Esophagus (tissue), 2 donors: ENCODE results near the gene GFRA1. TPM values are rescaled to one million over a fixed set of nuclear protein-coding genes. Genes with fewer than 3 reads are reported as not detected.

Source experiments
- H3K27ac ChIP-seq, 2 donors: one replicate each; pipeline ENCODE4 v1.5.1; 2013; ENCODE audit warnings: low read depth in 2 of 2, mild to moderate bottlenecking in 2 of 2, inconsistent platforms in 1 of 2, low read length in 1 of 2, moderate library complexity in 1 of 2
- H3K27me3 ChIP-seq, 2 donors: one replicate each; pipeline ENCODE4 v1.6.1; 2013; ENCODE audit warnings: low read length in 2 of 2, control low read depth in 1 of 2, mild to moderate bottlenecking in 1 of 2; ENCODE audit not compliant: insufficient read depth in 2 of 2, control insufficient read depth in 1 of 2
- H3K36me3 ChIP-seq, 2 donors: one replicate each; pipeline ENCODE4 v1.6.1; 2013; ENCODE audit warnings: low read length in 1 of 2; ENCODE audit not compliant: control insufficient read depth in 2 of 2, insufficient read depth in 2 of 2
- H3K4me1 ChIP-seq, 2 donors: one replicate each; pipeline ENCODE4 v1.6.1; 2013; ENCODE audit warnings: low read length in 1 of 2; ENCODE audit not compliant: control insufficient read depth in 2 of 2, insufficient read depth in 2 of 2
- H3K4me3 ChIP-seq, 2 donors: one replicate each; pipeline ENCODE4 v1.5.1; 2013; ENCODE audit warnings: low read length in 2 of 2, mild to moderate bottlenecking in 2 of 2, low read depth in 1 of 2, moderate library complexity in 1 of 2
- H3K9me3 ChIP-seq, 2 donors: one replicate each; pipeline ENCODE4 v1.6.1; 2013; ENCODE audit warnings: mild to moderate bottlenecking in 2 of 2, low read depth in 1 of 2, low read length in 1 of 2, moderate library complexity in 1 of 2; ENCODE audit not compliant: control insufficient read depth in 2 of 2, insufficient read depth in 1 of 2
- WGBS, 2 donors: extraction: QIAGEN DNeasy Blood & Tissue Kit; methylation state at CpG; one replicate each; pipeline ENCODE4 v1.1.7; 2013; 5-methylcytosine and 5-hydroxymethylcytosine counted together
- polyA plus RNA-seq, 2 donors: library from polyadenylated mRNA; stranded (reverse); fragments of 200-250 nt; gene quantifications; one replicate each; pipeline ENCODE4 v1.2.3, GENCODE V29; 2013
- donor health status: healthy with polysubstance abuse.
- donor health status: Bipolar disorder and iron deficiency.

GFRA1 gene
- polyA plus RNA-seq, 2 donors = 0.73 to 1.3 TPM

DNA sequence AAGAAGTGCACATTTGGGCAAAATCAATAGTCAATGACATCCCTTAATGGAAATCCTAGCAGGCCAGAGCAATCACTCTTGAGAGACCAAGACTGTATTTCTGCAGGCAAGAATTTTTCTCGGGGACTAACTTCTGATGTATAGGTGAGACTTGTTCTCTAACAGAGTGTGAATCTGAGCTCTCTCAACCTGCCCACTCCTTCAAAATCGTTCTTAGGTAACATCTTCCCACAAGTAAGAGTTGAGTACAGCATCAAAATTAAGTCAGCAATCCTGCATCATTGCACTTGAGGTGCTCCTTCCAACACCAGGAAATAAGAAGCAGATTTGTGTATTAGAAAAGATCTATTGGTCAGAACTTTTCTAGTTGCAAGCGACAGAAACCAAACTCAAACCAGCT, 25.6 kb upstream of the GFRA1 start:
- H3K27me3 ChIP-seq = no peaks in the 10 kb centered on the region
- WGBS, 2 donors = 75 to 84% methylated on average over 3 of the region's 3 CpGs
- H3K4me3 ChIP-seq = no peak overlapping the region
- no peaks in the 10 kb centered on the region for H3K36me3 ChIP-seq
- no peak overlapping the region for H3K27ac ChIP-seq
- no peaks in the 10 kb centered on the region for H3K9me3 ChIP-seq
- H3K4me1 ChIP-seq = no peaks in the 10 kb centered on the region

DNA sequence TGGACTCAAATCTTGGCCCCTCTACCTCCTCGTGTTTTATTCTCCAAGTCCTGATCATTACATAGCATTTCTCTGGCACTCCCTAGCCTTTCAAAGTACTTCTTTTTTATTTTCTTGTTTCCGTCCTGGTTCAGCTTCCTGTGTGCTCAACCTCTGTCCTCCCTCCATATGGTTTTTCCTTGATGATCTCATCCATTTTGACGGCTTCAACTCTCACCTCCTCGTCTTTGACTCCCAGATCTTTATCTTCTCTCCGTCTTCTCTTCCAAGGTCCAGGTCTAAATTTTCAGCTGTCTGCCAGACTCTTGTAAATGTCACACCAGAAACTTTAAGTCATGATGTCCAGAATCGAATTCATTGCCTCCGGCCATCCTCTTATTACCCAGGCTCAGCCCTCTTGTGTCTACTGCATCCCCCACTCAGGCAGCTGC, 23.3 kb upstream of the GFRA1 start:
- Histone ChIP-seq H3K27me3 (no peaks in the 10 kb centered on the region), H3K4me3 (no peak overlapping the region), H3K4me1 (no peaks in the 10 kb centered on the region), H3K27ac (no peak overlapping the region), H3K36me3 (no peaks in the 10 kb centered on the region), H3K9me3 (no peaks in the 10 kb centered on the region)
- 70% methylated on average over 7 of the region's 7 CpGs for WGBS, 2 donors

DNA sequence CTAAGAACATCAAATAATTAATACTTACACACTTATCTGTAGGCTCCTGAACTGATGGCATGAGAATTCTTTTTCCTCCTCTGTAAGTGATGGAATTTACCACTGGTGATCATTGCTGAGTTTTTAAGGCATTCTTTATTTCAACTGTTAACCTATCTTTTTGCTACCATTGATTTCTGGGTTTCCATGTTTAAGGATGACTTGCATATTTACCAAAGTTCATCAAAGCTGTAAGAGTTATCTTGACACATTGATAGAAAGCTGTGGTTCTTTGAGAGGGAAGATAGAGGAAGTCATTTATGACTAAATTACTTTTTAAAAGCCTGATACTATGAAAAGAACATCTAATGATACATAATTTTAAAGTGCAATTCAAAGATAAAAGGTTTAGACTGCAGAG, 19.5 kb upstream of the GFRA1 start:
- H3K9me3 ChIP-seq = no peaks in the 10 kb centered on the region
- no peak overlapping the region for H3K27ac ChIP-seq
- H3K27me3 ChIP-seq = no peaks in the 10 kb centered on the region
- H3K36me3 ChIP-seq = no peaks in the 10 kb centered on the region
- no peak overlapping the region for H3K4me3 ChIP-seq
- no peaks in the 10 kb centered on the region for H3K4me1 ChIP-seq

DNA sequence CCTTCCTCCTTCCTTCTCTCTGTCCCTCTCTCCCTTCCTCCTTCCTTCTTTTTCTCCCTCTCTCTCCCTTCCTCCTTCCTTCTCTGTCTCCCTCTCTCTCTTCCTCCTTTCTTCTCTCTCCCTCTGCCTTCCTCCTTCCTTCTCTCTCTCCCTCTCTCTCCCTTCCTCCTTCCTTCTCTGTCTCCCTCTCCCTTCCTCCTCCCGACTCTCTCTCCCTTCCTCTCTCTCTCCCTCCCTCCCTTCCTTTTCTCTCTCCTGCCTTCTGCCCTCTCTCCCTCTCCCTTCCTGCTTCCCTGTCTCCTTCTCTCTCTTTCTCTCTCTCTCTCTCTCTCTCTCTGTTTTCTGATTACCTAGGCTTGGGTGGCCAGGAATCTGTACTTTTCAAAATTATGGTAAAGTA, 16.6 kb upstream of the GFRA1 start:
- Histone ChIP-seq H3K4me3 (no peak overlapping the region), H3K36me3 (no peaks in the 10 kb centered on the region), H3K27me3 (no peaks in the 10 kb centered on the region), H3K27ac (no peak overlapping the region), H3K9me3 (no peaks in the 10 kb centered on the region), H3K4me1 (no peaks in the 10 kb centered on the region)
- 25 to 52% methylated on average over 1 of the region's 1 CpG for WGBS, 2 donors

DNA sequence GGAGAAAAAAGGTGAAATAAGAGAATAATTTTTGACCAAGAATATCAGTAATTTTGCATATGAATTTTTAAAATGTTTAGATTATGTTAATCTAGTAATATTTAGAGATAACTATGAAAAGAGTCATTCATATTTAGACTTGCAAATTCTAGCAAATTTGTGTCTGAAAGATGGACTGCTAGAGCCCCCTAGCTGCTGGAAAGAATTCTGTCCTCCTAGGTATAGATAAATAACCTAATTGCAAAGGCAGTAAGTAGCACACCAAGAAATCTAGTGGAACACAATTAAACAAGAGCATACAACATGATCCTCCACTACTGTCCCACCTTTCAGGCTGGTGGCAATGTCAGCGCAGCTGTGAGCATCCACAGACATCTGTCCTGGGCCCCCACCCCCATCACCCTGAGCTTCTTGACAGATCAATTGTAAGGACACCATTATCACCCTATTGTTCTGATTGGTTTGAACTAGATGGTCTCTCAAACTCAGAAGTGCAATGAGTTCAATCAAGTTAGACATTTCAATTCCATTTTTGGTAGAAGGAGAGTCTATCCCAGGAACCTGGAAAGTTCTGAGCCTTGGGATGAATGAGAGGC, 15.0 kb upstream of the GFRA1 start:
- Histone ChIP-seq H3K4me1 (no peaks in the 10 kb centered on the region), H3K27ac (no peak overlapping the region), H3K4me3 (no peak overlapping the region), H3K9me3 (no peaks in the 10 kb centered on the region), H3K27me3 (no peaks in the 10 kb centered on the region), H3K36me3 (no peaks in the 10 kb centered on the region)
- WGBS, 2 donors = 25 to 33% methylated on average over 1 of the region's 1 CpG

DNA sequence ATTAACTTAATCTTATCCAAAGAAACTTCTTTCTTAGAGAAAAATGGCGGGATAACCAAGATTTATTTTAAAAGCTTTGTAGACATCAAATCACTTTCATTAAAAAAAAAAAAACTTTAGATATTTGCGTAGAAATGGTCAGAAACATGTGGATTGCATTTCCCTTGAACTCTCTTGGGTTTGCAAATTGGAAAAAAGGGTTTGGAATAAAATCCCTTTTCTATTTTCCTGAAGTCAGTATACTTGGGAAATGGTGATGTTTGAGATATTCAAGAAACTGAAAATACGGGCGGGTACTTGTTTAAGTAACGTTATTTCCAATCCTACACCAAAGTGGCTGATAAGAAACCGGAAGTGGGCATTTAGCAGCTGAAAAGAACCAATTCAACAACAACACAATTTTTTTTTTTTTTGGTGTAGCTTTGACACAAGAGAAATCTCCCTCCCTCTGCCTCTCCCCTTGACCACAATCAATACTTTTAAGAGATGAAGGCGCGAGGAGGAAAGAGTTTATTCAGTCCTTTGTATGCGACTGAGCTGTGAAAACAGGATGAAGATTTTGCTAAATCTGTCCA, 13.7 kb upstream of the GFRA1 start:
- Histone ChIP-seq H3K36me3 (no peaks in the 10 kb centered on the region), H3K9me3 (no peaks in the 10 kb centered on the region), H3K27ac (no peak overlapping the region), H3K4me1 (no peaks in the 10 kb centered on the region), H3K4me3 (no peak overlapping the region), H3K27me3 (no peaks in the 10 kb centered on the region)
- WGBS, 2 donors = 68 to 80% methylated on average over 9 of the region's 9 CpGs

DNA sequence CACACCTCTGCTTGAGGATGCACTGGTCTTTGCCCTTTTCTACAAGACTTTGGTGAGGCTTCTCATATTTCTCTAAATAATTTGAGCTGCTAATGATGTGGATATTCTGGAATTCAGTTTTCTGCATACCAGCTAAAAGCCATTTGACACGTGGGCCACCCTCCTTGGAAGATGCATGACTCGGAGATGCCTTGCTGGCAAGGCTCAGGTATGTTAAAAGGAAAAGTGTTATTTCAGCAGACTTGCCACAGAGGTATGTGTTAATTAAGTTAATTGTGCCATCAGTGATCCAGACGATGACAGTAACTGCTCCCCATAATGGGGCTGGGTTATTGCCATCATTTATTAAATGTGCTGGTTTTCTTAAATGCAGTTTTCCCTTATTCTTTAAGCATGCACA, 8.8 kb upstream of the GFRA1 start:
- H3K36me3 ChIP-seq = no peaks in the 10 kb centered on the region
- WGBS, 2 donors = 63 to 67% methylated on average over 3 of the region's 3 CpGs
- H3K4me1 ChIP-seq = no peaks in the 10 kb centered on the region
- no peaks in the 10 kb centered on the region for H3K9me3 ChIP-seq
- H3K27me3 ChIP-seq = no peaks in the 10 kb centered on the region
- H3K4me3 ChIP-seq = no peak overlapping the region
- no peak overlapping the region for H3K27ac ChIP-seq

DNA sequence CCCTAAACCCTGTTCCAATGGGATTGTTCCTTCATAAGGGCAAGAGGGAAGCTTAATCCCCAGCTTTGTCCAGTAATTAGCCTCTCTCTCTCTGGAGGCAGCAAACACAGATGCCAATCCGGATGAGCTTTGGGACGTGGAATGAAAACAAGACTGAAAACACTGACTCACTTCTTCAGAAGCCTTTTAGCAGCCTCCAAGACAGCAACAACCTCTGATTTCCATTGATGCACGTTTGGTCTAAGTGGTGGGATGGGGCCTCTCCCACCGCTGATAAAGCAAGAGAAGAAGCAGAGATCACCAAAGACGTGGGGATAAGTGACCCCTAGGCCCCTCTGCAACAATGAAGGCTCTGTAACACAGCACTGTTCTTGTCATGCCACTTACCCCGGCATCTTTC, 5.8 kb upstream of the GFRA1 start:
- no peak overlapping the region for H3K4me3 ChIP-seq
- WGBS, 2 donors = 63 to 71% methylated on average over 6 of the region's 6 CpGs
- H3K36me3 ChIP-seq = no peaks in the 10 kb centered on the region
- H3K27me3 ChIP-seq = peaks cover 0 to 8% of the 10 kb centered on the region in 2 donors
- no peaks in the 10 kb centered on the region for H3K9me3 ChIP-seq
- no peaks in the 10 kb centered on the region for H3K4me1 ChIP-seq
- no peak overlapping the region for H3K27ac ChIP-seq

DNA sequence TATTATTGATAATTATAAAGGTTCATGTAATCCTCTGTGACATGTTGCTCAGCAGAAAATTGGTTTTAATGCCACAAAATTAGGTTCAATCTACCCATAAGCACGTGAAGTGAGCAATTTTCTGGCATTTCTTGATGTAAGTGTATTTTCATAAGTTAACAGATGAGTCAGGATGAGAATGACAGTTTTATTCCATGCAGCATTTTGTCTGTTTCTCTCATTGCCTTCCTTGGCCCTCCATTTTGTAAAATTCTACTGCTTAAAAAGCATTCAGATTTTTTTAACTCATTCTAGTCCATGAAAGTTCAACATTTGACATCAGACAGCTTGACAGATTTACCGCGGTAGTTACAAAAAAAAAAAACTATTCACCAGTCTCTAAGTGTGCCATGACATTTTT, 4.0 kb upstream of the GFRA1 start:
- H3K4me3 ChIP-seq = no peak overlapping the region
- H3K4me1 ChIP-seq = peaks cover 0 to 15% of the 10 kb centered on the region in 2 donors
- no peaks in the 10 kb centered on the region for H3K9me3 ChIP-seq
- 87 to 91% methylated on average over 3 of the region's 3 CpGs for WGBS, 2 donors
- peaks cover 12 to 14% of the 10 kb centered on the region in 2 donors for H3K27me3 ChIP-seq
- H3K27ac ChIP-seq = no peak overlapping the region
- H3K36me3 ChIP-seq = no peaks in the 10 kb centered on the region
